Measurements from ENCODE around the gene TENM4.

DNA sequence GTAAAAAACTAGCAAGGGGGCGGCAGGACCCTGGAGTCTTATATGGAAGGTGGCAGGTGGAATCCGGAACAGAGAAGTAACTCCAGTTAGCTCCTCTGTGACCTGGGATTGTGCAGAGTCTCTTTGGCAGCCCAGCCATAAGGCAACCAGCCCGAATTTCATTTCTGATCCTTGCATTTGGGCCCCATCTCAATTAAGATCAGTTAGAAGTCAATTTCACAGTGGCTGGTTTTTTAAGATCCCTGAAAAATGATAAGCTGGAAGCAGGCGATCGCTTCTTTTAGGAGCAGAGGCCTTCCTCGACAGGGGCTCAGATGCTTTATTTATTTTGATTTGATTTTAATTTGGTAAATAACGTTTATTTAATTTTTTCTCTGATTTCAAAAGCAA lies 199.0 kb downstream of the TENM4 start:
- TF ChIP-seq ZBTB21 (tag by site-specific recombination; IDR thresholded peaks at IDR 0.05): no peak
- TF ChIP-seq, protein P1, sequence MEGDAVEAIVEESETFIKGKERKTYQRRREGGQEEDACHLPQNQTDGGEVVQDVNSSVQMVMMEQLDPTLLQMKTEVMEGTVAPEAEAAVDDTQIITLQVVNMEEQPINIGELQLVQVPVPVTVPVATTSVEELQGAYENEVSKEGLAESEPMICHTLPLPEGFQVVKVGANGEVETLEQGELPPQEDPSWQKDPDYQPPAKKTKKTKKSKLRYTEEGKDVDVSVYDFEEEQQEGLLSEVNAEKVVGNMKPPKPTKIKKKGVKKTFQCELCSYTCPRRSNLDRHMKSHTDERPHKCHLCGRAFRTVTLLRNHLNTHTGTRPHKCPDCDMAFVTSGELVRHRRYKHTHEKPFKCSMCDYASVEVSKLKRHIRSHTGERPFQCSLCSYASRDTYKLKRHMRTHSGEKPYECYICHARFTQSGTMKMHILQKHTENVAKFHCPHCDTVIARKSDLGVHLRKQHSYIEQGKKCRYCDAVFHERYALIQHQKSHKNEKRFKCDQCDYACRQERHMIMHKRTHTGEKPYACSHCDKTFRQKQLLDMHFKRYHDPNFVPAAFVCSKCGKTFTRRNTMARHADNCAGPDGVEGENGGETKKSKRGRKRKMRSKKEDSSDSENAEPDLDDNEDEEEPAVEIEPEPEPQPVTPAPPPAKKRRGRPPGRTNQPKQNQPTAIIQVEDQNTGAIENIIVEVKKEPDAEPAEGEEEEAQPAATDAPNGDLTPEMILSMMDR (tag by site-specific recombination; IDR thresholded peaks at IDR 0.05): no peak
- TF ChIP-seq ZBTB7A (tag by site-specific recombination; IDR thresholded peaks at IDR 0.05; ENCODE audit: low read depth): no peak
- TF ChIP-seq, protein P2, sequence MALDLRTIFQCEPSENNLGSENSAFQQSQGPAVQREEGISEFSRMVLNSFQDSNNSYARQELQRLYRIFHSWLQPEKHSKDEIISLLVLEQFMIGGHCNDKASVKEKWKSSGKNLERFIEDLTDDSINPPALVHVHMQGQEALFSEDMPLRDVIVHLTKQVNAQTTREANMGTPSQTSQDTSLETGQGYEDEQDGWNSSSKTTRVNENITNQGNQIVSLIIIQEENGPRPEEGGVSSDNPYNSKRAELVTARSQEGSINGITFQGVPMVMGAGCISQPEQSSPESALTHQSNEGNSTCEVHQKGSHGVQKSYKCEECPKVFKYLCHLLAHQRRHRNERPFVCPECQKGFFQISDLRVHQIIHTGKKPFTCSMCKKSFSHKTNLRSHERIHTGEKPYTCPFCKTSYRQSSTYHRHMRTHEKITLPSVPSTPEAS (tag by site-specific recombination; IDR thresholded peaks at IDR 0.05): no peak
- TF ChIP-seq ZNF707 (tag by site-specific recombination; IDR thresholded peaks at IDR 0.05): no peak
